ENCODE data around the gene SLC25A17.

GRCh38 chr22:40766956-40767355, 52.2 kb downstream of the SLC25A17 start:
- TF ChIP-seq CTCF (IDR thresholded peaks at IDR 0.05): no peak
- TF ChIP-seq POLR2A (IDR thresholded peaks at IDR 0.05): no peak
